Brain microvascular endothelial cell (primary cell): ENCODE results near the gene STXBP1.

Experiments used
- DNase-seq: peaks from one replicate; pipeline ENCODE4 v3.0.0-alpha.2; 2020
- H3K27ac ChIP-seq: fragments of 250-450 bp; sonication (Bioruptor Pico); 2 replicates; pipeline ENCODE4 v1.5.1; 2020; ENCODE audit warnings: mild to moderate bottlenecking, moderate library complexity
- H3K27me3 ChIP-seq: fragments of 250-450 bp; sonication (Bioruptor Pico); replicated peaks from 2 replicates; pipeline ENCODE4 v1.5.1; 2020; ENCODE audit warnings: mild to moderate bottlenecking
- H3K36me3 ChIP-seq: fragments of 250-450 bp; sonication (Bioruptor Pico); replicated peaks from 2 replicates; pipeline ENCODE4 v1.5.1; 2020; ENCODE audit warnings: mild to moderate bottlenecking
- H3K4me3 ChIP-seq: 2 replicates; pipeline ENCODE4 v1.5.1; 2011; ENCODE audit warnings: low read depth, mild to moderate bottlenecking, control low read depth, low read length, moderate library complexity
- CTCF ChIP-seq: IDR thresholded peaks from 2 replicates; pipeline ENCODE4 v1.5.1; 2011; ENCODE audit warnings: low read depth, mild to moderate bottlenecking, moderate library complexity, low read length, control low read depth, inconsistent platforms; ENCODE audit errors: missing control alignments
- in situ Hi-C: cut with HindIII; loops from 2 replicates; pipeline ENCODE4 v1.10.0; 2017; ENCODE audit warnings: low sequenced_read_pairs, low pct_ligation_motif_present

The STXBP1 gene

GRCh38 chr9:127716412-127716811, 104.3 kb downstream of the STXBP1 start:
- H3K4me3 ChIP-seq: no peak overlapping the region

GRCh38 chr9:127717766-127718165, 105.7 kb downstream of the STXBP1 start:
- Histone ChIP-seq H3K36me3 (no peaks in the 10 kb centered on the region), H3K27ac (no peak overlapping the region), H3K27me3 (no peaks in the 10 kb centered on the region), H3K4me3 (no peak overlapping the region)
- DNase-seq: no peak
- no peak for TF ChIP-seq CTCF
- in situ Hi-C loops: no loop called here

More at GRCh38 chr9:127716412-127716811, 104.3 kb downstream of the STXBP1 start:
- no peak overlapping the region for H3K27ac ChIP-seq
- no peaks in the 10 kb centered on the region for H3K27me3 ChIP-seq
- in situ Hi-C loops: no loop called here
- DNase-seq: no peak
- H3K36me3 ChIP-seq: no peaks in the 10 kb centered on the region
- no peak for TF ChIP-seq CTCF

GRCh38 chr9:127720031-127720864, 108.2 kb downstream of the STXBP1 start:
- Histone ChIP-seq H3K27ac (no peak overlapping the region), H3K4me3 (no peak overlapping the region), H3K36me3 (no peaks in the 10 kb centered on the region), H3K27me3 (no peaks in the 10 kb centered on the region)
- in situ Hi-C loops: no loop called here
- no peak for TF ChIP-seq CTCF
- no peak for DNase-seq

GRCh38 chr9:127720865-127721227, 108.8 kb downstream of the STXBP1 start:
- H3K27ac ChIP-seq: no peak overlapping the region
- in situ Hi-C loops: no loop called here
- H3K36me3 ChIP-seq: no peaks in the 10 kb centered on the region
- H3K27me3 ChIP-seq: no peaks in the 10 kb centered on the region
- no peak for TF ChIP-seq CTCF
- no peak for DNase-seq
- H3K4me3 ChIP-seq: no peak overlapping the region

GRCh38 chr9:127721391-127721821, 109.3 kb downstream of the STXBP1 start:
- Histone ChIP-seq H3K27me3 (no peaks in the 10 kb centered on the region), H3K36me3 (no peaks in the 10 kb centered on the region), H3K4me3 (no peak overlapping the region), H3K27ac (no peak overlapping the region)
- no peak for TF ChIP-seq CTCF
- no peak for DNase-seq
- in situ Hi-C loops: no loop called here
